ENCODE measurements around the gene CNOT1. TPM values are rescaled to one million over a fixed set of nuclear protein-coding genes. Genes with fewer than 3 reads are reported as not detected.

The CNOT1 gene
- total and polyA plus RNA-seq, 2 of the 4 experiments (the other 2 are of a cell fraction): 85.5 to 357 TPM

DNA sequence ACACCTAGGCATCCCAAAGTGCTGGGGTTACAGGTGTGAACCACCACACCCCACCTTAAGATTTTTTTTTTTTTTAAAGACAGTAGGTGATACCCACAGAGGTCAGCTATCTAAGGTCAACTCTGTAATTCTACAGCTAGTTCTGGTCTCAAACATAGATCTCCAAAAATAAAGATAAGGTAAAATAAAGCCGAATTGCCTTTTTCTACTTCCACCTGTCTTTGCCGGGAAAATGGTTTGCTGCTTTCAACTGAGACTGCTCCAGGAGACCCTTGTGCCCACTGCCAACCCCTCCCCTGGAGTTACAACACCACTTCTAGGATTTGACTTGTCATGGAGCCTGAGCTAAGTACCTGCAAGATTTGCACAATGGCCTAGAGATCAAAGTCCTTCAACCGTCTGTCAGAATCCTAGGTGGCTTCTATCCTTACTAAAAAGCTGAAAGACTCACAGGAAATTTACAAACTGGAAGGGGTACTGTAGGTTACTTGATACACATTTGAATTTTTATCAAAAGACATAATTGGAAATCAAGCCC is 4.7 kb upstream of the CNOT1 start:
- WGBS, 2 experiments (ENCODE audit: extremely low coverage in 2 of 2, insufficient read length in 1 of 2): 100% methylated on average over 1 of the region's 3 CpGs; no CpG with 5 or more reads in 1 of the 2 experiments
- Histone ChIP-seq H3K23ac (ENCODE audit: low read depth, low read length) (no peak overlapping the region), H4K20me1 (ENCODE audit: insufficient read depth, low read length) (peaks cover 2% of the 10 kb centered on the region; the same call in 1 of the 2 replicates), H3K79me1 (ENCODE audit: low read depth in 1 of 2, low read length in 2 of 2) (peaks cover 0 to 2% of the 10 kb centered on the region in 2 experiments; a peak in 1 of 4 replicates), H4K5ac (ENCODE audit: low read depth, low read length) (no peak overlapping the region), H3K9me3 (ENCODE audit: control insufficient read depth, insufficient read depth, low read length) (no peaks in the 10 kb centered on the region), H2BK5ac (ENCODE audit: low read depth, low read length, poor library complexity, severe bottlenecking) (no peak overlapping the region), H3K9me1 (ENCODE audit: insufficient read depth, low read length) (peaks cover 3% of the 10 kb centered on the region; the same call in 1 of the 2 replicates), H3K4ac (ENCODE audit: low read depth, low read length) (no peak overlapping the region), H3K56ac (ENCODE audit: extremely low read depth, insufficient read depth, low read length) (no peak overlapping the region), H3K27ac (ENCODE audit: insufficient read depth, low read length) (no peak overlapping the region), H2AK9ac (replicated peaks; ENCODE audit: low read depth, low read length, poor library complexity) (peak overlapping the region; percentile 44), H2AK5ac (ENCODE audit: low read depth, low read length) (no peak overlapping the region), H3K36me3 (ENCODE audit: control insufficient read depth, insufficient read depth, low read length) (no peaks in the 10 kb centered on the region), H3K27me3 (ENCODE audit: control insufficient read depth, insufficient read depth, low read length) (no peaks in the 10 kb centered on the region), H3K14ac (replicated peaks; ENCODE audit: low read depth, low read length) (no peak overlapping the region), H2AFZ (replicated peaks; ENCODE audit: low read length, poor library complexity) (no peak overlapping the region), H4K91ac (ENCODE audit: insufficient read depth, low read depth, low read length) (no peak overlapping the region), H3K4me1 (ENCODE audit: control insufficient read depth, insufficient read depth, low read length) (peaks cover 1% of the 10 kb centered on the region; the same call in 1 of the 2 replicates), H2BK15ac (ENCODE audit: low read depth, low read length) (no peak overlapping the region), H3K9ac (ENCODE audit: low read depth, low read length) (no peak overlapping the region), H3K18ac (ENCODE audit: low read depth, low read length) (no peak overlapping the region), H2BK20ac (ENCODE audit: low read depth, low read length) (no peak overlapping the region), H2BK120ac (ENCODE audit: low read depth, low read length) (no peak overlapping the region), H4K8ac (ENCODE audit: low read depth in 2 of 2, low read length in 2 of 2) (no peak overlapping the region), H3K4me3 (ENCODE audit: insufficient read depth, low read depth, low read length) (no peak overlapping the region), H3K4me2 (ENCODE audit: low read depth, low read length) (no peak overlapping the region)
- no TSS peak for BruUV-seq (replicated peaks)
- ATAC-seq (ENCODE audit: low read depth) (no peak), DNase-seq (no peak)
- CTCF ChIA-PET: interaction anchor here (0.9 kb wide), 1 partner anchor 27 kb away, joined by 3 read pairs; no protein-coding TSS in a partner anchor
- intact Hi-C loops (cut with micrococcal nuclease) (loop anchor here (10.0 kb wide), 1 partner anchor 300 kb away; no protein-coding TSS in a partner anchor), in situ Hi-C loops (cut with MboI; ENCODE audit: low sequenced_read_pairs) (no loop called here), dilution Hi-C loops (cut with HindIII; ENCODE audit: low sequenced_read_pairs, unreplicated experiment) (no loop called here)
- POLR2A ChIA-PET (ENCODE audit: unreplicated experiment): no interaction called here
- no peak for TF ChIP-seq CHD1 (IDR thresholded peaks at IDR 0.05; ENCODE audit: low read depth, low read length)
- TF ChIP-seq, protein P1, sequence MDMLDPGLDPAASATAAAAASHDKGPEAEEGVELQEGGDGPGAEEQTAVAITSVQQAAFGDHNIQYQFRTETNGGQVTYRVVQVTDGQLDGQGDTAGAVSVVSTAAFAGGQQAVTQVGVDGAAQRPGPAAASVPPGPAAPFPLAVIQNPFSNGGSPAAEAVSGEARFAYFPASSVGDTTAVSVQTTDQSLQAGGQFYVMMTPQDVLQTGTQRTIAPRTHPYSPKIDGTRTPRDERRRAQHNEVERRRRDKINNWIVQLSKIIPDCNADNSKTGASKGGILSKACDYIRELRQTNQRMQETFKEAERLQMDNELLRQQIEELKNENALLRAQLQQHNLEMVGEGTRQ (IDR thresholded peaks at IDR 0.05; ENCODE audit: low read depth, low read length): no peak
- no peak for TF ChIP-seq MAFK (IDR thresholded peaks at IDR 0.05; ENCODE audit: low read depth, low read length)
- TF ChIP-seq MXI1 (IDR thresholded peaks at IDR 0.05; ENCODE audit: borderline replicate concordance, low read depth, low read length): no peak
- TF ChIP-seq POLR2A (IDR thresholded peaks at IDR 0.05; ENCODE audit: low read depth, low read length): no peak
- TF ChIP-seq CEBPB (IDR thresholded peaks at IDR 0.05; ENCODE audit: low read depth, low read length): no peak
- TF ChIP-seq, protein P2, sequence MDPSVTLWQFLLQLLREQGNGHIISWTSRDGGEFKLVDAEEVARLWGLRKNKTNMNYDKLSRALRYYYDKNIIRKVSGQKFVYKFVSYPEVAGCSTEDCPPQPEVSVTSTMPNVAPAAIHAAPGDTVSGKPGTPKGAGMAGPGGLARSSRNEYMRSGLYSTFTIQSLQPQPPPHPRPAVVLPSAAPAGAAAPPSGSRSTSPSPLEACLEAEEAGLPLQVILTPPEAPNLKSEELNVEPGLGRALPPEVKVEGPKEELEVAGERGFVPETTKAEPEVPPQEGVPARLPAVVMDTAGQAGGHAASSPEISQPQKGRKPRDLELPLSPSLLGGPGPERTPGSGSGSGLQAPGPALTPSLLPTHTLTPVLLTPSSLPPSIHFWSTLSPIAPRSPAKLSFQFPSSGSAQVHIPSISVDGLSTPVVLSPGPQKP (IDR thresholded peaks at IDR 0.05; ENCODE audit: borderline replicate concordance, low read depth, low read length): no peak
- TF ChIP-seq RAD21 (IDR thresholded peaks at IDR 0.05; ENCODE audit: low read length): no peak

Measured in IMR-90 (cell line).